T-cell (primary cell): Measurements from ENCODE around the gene COL23A1. TPM values are rescaled to one million over a fixed set of nuclear protein-coding genes. Genes with fewer than 3 reads are reported as not detected.

Experiments used
- ATAC-seq, 4 experiments: fragments of 200-7000 bp in 3 of 4; fragments of 150-1000 bp in 1 of 4; cut with Tn5 transposase; replicated peaks in 1 of 4; 1 replicate in 3 of 4; 2 replicates in 1 of 4; pipeline ENCODE4 v1.10.0; 2021; ENCODE audit warnings: moderate library complexity in 3 of 4, mild to moderate bottlenecking in 2 of 4, moderate number of reproducible peaks in 1 of 4
- CTCF ChIA-PET, 2 donors: fragments of 300-600 bp; sonication (Branson Sonifier 250); formaldehyde crosslinking; loops; one replicate each; lab custom pipeline; 2022; ENCODE audit warnings: antibody characterized with exemption in 2 of 2; lab: Charles Lee
- POLR2A ChIA-PET, 2 donors: fragments of 300-600 bp; sonication (Branson Sonifier 250); formaldehyde crosslinking; loops; one replicate each; lab custom pipeline; 2022; ENCODE audit warnings: antibody characterized with exemption in 2 of 2; lab: Charles Lee
- DNase-seq, 35 experiments: peaks; one replicate each; pipeline versions ENCODE4 v3.0.0 to v3.0.0-alpha.2; 2013 to 2023
- H3K27ac ChIP-seq: one replicate; pipeline ENCODE4 v1.5.1; 2013; ENCODE audit warnings: low read length
- H3K27me3 ChIP-seq, 2 experiments: replicated peaks in 1 of 2; 1 replicate in 1 of 2; 2 replicates in 1 of 2; pipeline versions ENCODE4 v1.6.1 to v1.7.0; 2013; ENCODE audit warnings: low read length in 1 of 2, mixed read lengths in 1 of 2; ENCODE audit not compliant: control insufficient read depth in 2 of 2, insufficient read depth in 2 of 2; ENCODE audit errors: extremely low read depth in 1 of 2
- H3K36me3 ChIP-seq, 2 donors: 1 replicate in 1 of 2; 2 replicates in 1 of 2; pipeline versions ENCODE4 v1.6.1 to v1.7.0; 2013; ENCODE audit warnings: low read length in 1 of 2; ENCODE audit not compliant: control insufficient read depth in 2 of 2, insufficient read depth in 1 of 2; ENCODE audit errors: extremely low read depth in 1 of 2
- H3K4me1 ChIP-seq, 2 experiments: 1 replicate in 1 of 2; 2 replicates in 1 of 2; pipeline versions ENCODE4 v1.6.1 to v1.7.0; 2013; ENCODE audit warnings: low read length in 2 of 2, mixed read lengths in 1 of 2; ENCODE audit not compliant: insufficient read depth in 2 of 2, control insufficient read depth in 1 of 2; ENCODE audit errors: extremely low read depth in 1 of 2
- H3K4me3 ChIP-seq, 2 donors: 1 replicate in 1 of 2; 2 replicates in 1 of 2; pipeline versions ENCODE4 v1.5.1 to v1.7.0; 2013; ENCODE audit warnings: mild to moderate bottlenecking in 2 of 2, low read length in 1 of 2, moderate library complexity in 1 of 2; ENCODE audit not compliant: control insufficient read depth in 1 of 2; ENCODE audit errors: extremely low read depth in 1 of 2
- H3K9me3 ChIP-seq: 2 replicates; pipeline ENCODE4 v1.7.0; 2013
- H3K27ac Mint-ChIP-seq, 2 donors: one replicate each; pipeline ENCODE4 v1.8.0; 2020 to 2021; ENCODE audit warnings: mild to moderate bottlenecking in 2 of 2, mixed read lengths in 2 of 2
- H3K27me3 Mint-ChIP-seq, 2 donors: one replicate each; pipeline ENCODE4 v1.8.0; 2021 to 2022; ENCODE audit warnings: mixed read lengths in 2 of 2
- H3K36me3 Mint-ChIP-seq: one replicate; pipeline ENCODE4 v1.8.0; 2021; ENCODE audit warnings: mixed read lengths
- H3K4me1 Mint-ChIP-seq, 3 donors: one replicate each; pipeline ENCODE4 v1.8.0; 2020 to 2022; ENCODE audit warnings: mixed read lengths in 3 of 3, mild to moderate bottlenecking in 1 of 3
- H3K4me3 Mint-ChIP-seq, 3 donors: one replicate each; pipeline ENCODE4 v1.8.0; 2020 to 2022; ENCODE audit warnings: mild to moderate bottlenecking in 3 of 3, mixed read lengths in 3 of 3, moderate library complexity in 3 of 3
- H3K9me3 Mint-ChIP-seq, 3 donors: one replicate each; pipeline ENCODE4 v1.8.0; 2020 to 2022; ENCODE audit warnings: mixed read lengths in 3 of 3
- WGBS: methylation state at CpG from one replicate; pipeline ENCODE4 v1.1.5; 2013; ENCODE audit warnings: missing lambda C conversion rate; ENCODE audit not compliant: insufficient coverage; 5-methylcytosine and 5-hydroxymethylcytosine counted together
- total RNA-seq, 35 experiments: library from RNA in 6 of 35; stranded (reverse) in 6 of 35; fragments of 120-200 nt in 1 of 35; gene quantifications; one replicate each; pipeline versions ENCODE4 v1.2.1 to v1.2.4 and lab custom pipeline; 2013 to 2026

Gene COL23A1
- total RNA-seq, 5 donors from 2014 or later (not counting 1 experiment from before 2014, with no cell fraction given) = 0.07 to 0.13 TPM; not detected in 3

- CTCF ChIA-PET = no interaction called here
- WGBS = 63% methylated on average over 4 of the region's 13 CpGs
- Histone ChIP-seq H3K9me3 (no peaks in the 10 kb centered on the region), H3K36me3 (no peaks in the 10 kb centered on the region), H3K4me1 (no peaks in the 10 kb centered on the region), H3K4me3 (no peak overlapping the region), H3K27me3 (peaks cover 0 to 50% of the 10 kb centered on the region in 2 experiments), H3K27ac (no peak overlapping the region)
- POLR2A ChIA-PET = no interaction called here
- H3K9me3 Mint-ChIP-seq = peaks cover 0 to 5% (median 0%) of the 10 kb centered on the region in 3 donors
- no peaks in the 10 kb centered on the region for H3K36me3 Mint-ChIP-seq
- H3K27me3 Mint-ChIP-seq = peaks cover 12 to 36% of the 10 kb centered on the region in 2 donors
- no peak for DNase-seq
- no peak overlapping the region for H3K27ac Mint-ChIP-seq
- ATAC-seq = no peak
- H3K4me3 Mint-ChIP-seq = no peak overlapping the region
- no peaks in the 10 kb centered on the region for H3K4me1 Mint-ChIP-seq
Measured at GRCh38 chr5:178291161-178291561, 299.0 kb downstream of the COL23A1 start.

DNA sequence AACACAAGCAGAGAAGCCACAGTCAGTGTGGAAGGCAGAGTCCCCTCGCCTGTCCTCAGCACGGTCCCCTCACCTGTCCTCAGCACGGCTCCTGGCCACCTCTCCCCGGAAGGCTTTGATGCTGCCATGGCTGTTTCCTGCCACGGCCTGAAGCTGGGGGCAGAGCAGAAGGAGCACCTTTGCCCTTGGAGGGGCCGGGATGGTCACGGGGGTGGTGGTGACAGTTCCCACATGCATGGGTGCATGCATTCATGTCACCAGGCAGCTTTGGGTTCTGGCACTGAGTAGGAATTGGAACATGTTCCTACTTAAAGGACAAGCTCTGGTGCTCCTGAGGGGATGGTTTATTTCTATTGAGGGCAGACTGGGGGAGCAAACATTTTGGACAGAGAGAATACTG lies 299.8 kb downstream of the COL23A1 start:
- CTCF ChIA-PET = no interaction called here
- H3K4me3 Mint-ChIP-seq = no peak overlapping the region
- 83% methylated on average over 7 of the region's 7 CpGs for WGBS
- Histone ChIP-seq H3K4me1 (no peaks in the 10 kb centered on the region), H3K9me3 (no peaks in the 10 kb centered on the region), H3K4me3 (no peak overlapping the region), H3K27me3 (peaks cover 0 to 50% of the 10 kb centered on the region in 2 experiments), H3K36me3 (no peaks in the 10 kb centered on the region), H3K27ac (no peak overlapping the region)
- peaks cover 12 to 36% of the 10 kb centered on the region in 2 donors for H3K27me3 Mint-ChIP-seq
- H3K9me3 Mint-ChIP-seq = peaks cover 0 to under 1% (median 0%) of the 10 kb centered on the region in 3 donors
- DNase-seq (no peak), ATAC-seq (no peak)
- no peak overlapping the region for H3K27ac Mint-ChIP-seq
- POLR2A ChIA-PET = no interaction called here
- no peaks in the 10 kb centered on the region for H3K36me3 Mint-ChIP-seq
- H3K4me1 Mint-ChIP-seq = no peaks in the 10 kb centered on the region

DNA sequence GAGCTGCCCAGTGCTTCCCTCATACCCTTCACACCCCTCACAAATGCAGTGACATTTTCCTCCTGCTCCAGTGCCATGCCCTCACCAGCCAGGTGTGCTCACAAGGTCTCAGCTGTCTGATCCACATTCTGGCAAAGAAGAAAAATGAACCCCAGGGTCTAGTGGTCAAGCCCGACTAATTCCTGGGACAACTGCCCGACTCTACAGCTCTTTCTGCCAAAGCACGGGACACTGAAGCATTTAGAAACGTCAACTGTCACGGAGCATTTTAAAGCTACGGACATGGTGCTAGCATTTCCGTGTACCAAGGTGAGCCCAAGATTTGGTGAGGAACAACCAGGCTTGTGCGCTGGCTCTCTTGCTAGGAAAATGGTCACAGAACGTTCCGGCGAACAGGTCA lies 300.8 kb downstream of the COL23A1 start:
- Mint-ChIP-seq H3K4me3 (no peak overlapping the region), H3K27me3 (peaks cover 12 to 36% of the 10 kb centered on the region in 2 donors)
- peaks cover 0 to 50% of the 10 kb centered on the region in 2 experiments for H3K27me3 ChIP-seq

DNA sequence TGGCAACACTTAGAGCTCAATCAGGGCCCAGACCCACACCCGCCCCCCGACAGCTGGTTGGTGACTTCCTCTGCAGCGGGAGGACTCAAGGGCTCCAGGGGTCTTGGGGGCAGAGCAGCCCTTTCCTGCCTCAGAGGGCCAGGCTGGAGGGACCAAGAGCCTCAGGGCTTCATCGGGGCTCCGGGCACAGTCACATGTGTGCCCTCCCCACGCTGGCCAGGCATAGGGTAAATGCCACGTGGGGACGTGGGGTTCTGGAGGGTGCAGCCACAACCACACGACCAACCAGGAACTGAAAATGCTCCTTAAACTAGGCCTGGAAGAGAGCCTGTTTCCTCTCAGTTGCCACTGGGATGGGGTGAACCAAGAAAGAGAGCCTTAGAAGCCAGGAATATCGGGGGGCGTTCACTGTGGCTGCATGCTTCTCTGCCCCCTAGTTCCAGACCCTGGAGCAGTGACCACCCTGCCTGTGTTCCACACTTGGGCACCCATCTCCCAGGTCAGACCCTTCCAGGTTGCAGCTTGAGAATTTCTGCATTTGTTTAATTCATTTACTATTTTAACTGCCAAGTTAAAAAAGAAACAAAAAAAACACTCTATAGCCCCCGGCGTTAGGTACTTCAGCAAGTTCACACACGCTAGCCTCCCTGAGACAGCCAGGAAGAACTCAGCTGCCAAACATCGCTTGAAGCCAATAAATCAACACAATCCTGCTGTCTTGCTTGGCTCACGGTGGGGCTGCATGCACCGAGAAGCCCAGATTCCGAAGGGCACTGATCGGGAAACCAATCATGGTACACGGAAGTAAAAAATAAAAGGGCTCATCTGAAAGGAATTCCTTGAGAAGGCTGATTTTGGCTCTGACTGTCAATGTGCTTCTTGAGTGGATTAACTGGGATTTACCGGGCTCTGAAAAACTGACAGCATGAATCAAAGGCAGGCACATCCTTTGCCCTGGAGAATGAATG lies 301.5 kb downstream of the COL23A1 start:
- Mint-ChIP-seq H3K4me3 (no peak overlapping the region), H3K27ac (no peak overlapping the region), H3K9me3 (peaks cover under 1 to 6% (median 4%) of the 10 kb centered on the region in 3 donors), H3K36me3 (no peaks in the 10 kb centered on the region), H3K27me3 (peaks cover 11 to 36% of the 10 kb centered on the region in 2 donors), H3K4me1 (no peaks in the 10 kb centered on the region)
- no peak for ATAC-seq
- Histone ChIP-seq H3K27me3 (peaks cover 0 to 49% of the 10 kb centered on the region in 2 experiments), H3K27ac (no peak overlapping the region), H3K36me3 (no peaks in the 10 kb centered on the region), H3K4me1 (no peaks in the 10 kb centered on the region), H3K4me3 (no peak overlapping the region), H3K9me3 (no peaks in the 10 kb centered on the region)
- WGBS = 66% methylated on average over 16 of the region's 21 CpGs
- ChIA-PET CTCF (no interaction called here), POLR2A (no interaction called here)
- no peak for DNase-seq

More for the DNA sequence above, 300.8 kb downstream of the COL23A1 start:
- ChIA-PET CTCF (no interaction called here), POLR2A (no interaction called here)
- ATAC-seq (no peak), DNase-seq (no peak)
- no peaks in the 10 kb centered on the region for H3K4me1 ChIP-seq
- Mint-ChIP-seq H3K4me1 (no peaks in the 10 kb centered on the region), H3K36me3 (no peaks in the 10 kb centered on the region), H3K9me3 (no peaks in the 10 kb centered on the region), H3K27ac (no peak overlapping the region)
- H3K27ac ChIP-seq = no peak overlapping the region
- no peak overlapping the region for H3K4me3 ChIP-seq
- no peaks in the 10 kb centered on the region for H3K9me3 ChIP-seq
- no peaks in the 10 kb centered on the region for H3K36me3 ChIP-seq
- 86% methylated on average over 8 of the region's 11 CpGs for WGBS

DNA sequence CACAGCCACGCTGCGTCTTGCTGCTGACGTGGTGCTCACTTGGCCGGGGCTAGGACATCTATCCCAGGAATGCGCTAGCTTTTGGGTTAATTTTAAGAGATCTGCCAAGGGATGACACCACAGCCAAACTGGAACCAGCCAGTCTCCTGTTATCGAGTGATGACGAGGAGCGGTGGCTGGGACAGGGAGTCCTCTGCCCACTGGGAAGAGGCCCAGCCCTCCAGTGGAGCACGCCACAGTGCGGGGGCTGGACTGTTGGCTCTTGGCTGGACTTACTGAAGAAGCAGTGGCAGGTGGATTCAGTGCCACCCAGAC lies 302.4 kb downstream of the COL23A1 start:
- ChIA-PET CTCF (no interaction called here), POLR2A (no interaction called here)
- Mint-ChIP-seq H3K36me3 (no peaks in the 10 kb centered on the region), H3K27me3 (peaks cover 4 to 36% of the 10 kb centered on the region in 2 donors), H3K9me3 (peaks cover 6 to 12% (median 10%) of the 10 kb centered on the region in 3 donors), H3K4me3 (no peak overlapping the region), H3K27ac (no peak overlapping the region), H3K4me1 (no peaks in the 10 kb centered on the region)
- Histone ChIP-seq H3K36me3 (no peaks in the 10 kb centered on the region), H3K27me3 (peaks cover 0 to 43% of the 10 kb centered on the region in 2 experiments), H3K4me3 (no peak overlapping the region), H3K9me3 (no peaks in the 10 kb centered on the region), H3K27ac (no peak overlapping the region), H3K4me1 (no peaks in the 10 kb centered on the region)
- ATAC-seq (no peak), DNase-seq (no peak)
- WGBS = 91% methylated on average over 10 of the region's 10 CpGs

DNA sequence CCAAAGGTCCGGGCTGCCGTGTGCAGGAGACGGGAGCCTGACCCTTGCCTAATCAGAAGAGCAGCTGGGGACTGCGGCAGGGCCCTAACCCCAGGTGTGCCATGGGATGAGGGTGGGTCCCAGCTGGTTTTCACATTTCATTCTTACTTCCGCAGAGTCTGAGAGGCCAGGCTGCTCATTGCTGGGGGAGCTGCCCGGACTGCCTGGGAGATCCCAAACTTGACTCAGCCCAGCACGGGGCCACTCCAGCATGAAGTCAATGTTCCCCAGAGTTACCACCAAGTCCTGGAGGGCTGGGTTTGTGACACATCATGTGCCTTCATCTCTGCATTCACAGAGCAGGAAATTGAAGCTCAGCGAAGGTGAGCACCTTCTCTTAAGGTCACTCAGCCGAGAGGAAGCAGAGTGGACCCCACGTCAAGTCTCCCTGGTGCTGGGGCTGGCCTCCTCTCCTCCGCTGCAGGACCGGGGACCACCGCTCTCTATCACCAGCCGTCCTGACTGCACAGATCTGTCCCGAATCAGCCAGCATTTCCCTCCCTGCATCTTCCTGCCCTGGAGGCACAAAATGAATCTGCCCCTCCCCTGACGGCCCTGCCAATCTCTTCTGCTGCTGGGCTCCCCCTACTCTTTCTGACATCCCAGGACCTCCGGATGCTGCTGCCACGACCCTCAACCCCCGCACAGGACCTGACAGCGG lies 303.0 kb downstream of the COL23A1 start:
- Histone ChIP-seq H3K27ac (no peak overlapping the region), H3K4me3 (no peak overlapping the region), H3K4me1 (no peaks in the 10 kb centered on the region), H3K9me3 (no peaks in the 10 kb centered on the region), H3K36me3 (no peaks in the 10 kb centered on the region), H3K27me3 (peaks cover 0 to 40% of the 10 kb centered on the region in 2 experiments)
- no peak for DNase-seq
- Mint-ChIP-seq H3K4me3 (no peak overlapping the region), H3K9me3 (peaks cover 6 to 12% (median 10%) of the 10 kb centered on the region in 3 donors), H3K27me3 (peaks cover 3 to 36% of the 10 kb centered on the region in 2 donors), H3K4me1 (no peaks in the 10 kb centered on the region), H3K27ac (no peak overlapping the region), H3K36me3 (no peaks in the 10 kb centered on the region)
- 85% methylated on average over 15 of the region's 20 CpGs for WGBS
- ATAC-seq = no peak
- ChIA-PET CTCF (no interaction called here), POLR2A (no interaction called here)
